ENCODE measurements around the gene CACNA2D3. TPM values are rescaled to one million over a fixed set of nuclear protein-coding genes. Genes with fewer than 3 reads are reported as not detected.

CACNA2D3 gene
- total and polyA plus RNA-seq, 9 donors = 1.4 to 3.1 (median 2.3) TPM

- H3K36me3 ChIP-seq (ENCODE audit: control insufficient read depth, insufficient read depth, low read length) = no peaks in the 10 kb centered on the region
- no peaks in the 10 kb centered on the region for H3K4me1 ChIP-seq (ENCODE audit: control insufficient read depth, insufficient read depth, low read length)
- 67% methylated on average over 1 of the region's 4 CpGs for WGBS (ENCODE audit: insufficient coverage)
- H3K27ac ChIP-seq (ENCODE audit: low read length) = no peak overlapping the region
- H3K27me3 ChIP-seq (ENCODE audit: control insufficient read depth, insufficient read depth, low read length) = no peaks in the 10 kb centered on the region
- no peak overlapping the region for H3K4me3 ChIP-seq (ENCODE audit: low read length)
- no peak for DNase-seq
- no peaks in the 10 kb centered on the region for H3K9me3 ChIP-seq (replicated peaks; ENCODE audit: control insufficient read depth, low read depth, low read length)
These were observed 996.9 kb downstream of the CACNA2D3 start for GRCh38 chr3:55119268-55119667.

GRCh38 chr3:55122312-55122711 lies 1000.0 kb downstream of the CACNA2D3 start:
- WGBS (ENCODE audit: insufficient coverage) = 100% methylated on average over 1 of the region's 2 CpGs
- H3K27ac ChIP-seq (ENCODE audit: low read length) = no peak overlapping the region
- DNase-seq = no peak
- H3K4me1 ChIP-seq (ENCODE audit: control insufficient read depth, insufficient read depth, low read length) = no peaks in the 10 kb centered on the region
- H3K4me3 ChIP-seq (ENCODE audit: low read length) = no peak overlapping the region
- H3K27me3 ChIP-seq (ENCODE audit: control insufficient read depth, insufficient read depth, low read length) = no peaks in the 10 kb centered on the region
- H3K36me3 ChIP-seq (ENCODE audit: control insufficient read depth, insufficient read depth, low read length) = no peaks in the 10 kb centered on the region
- H3K9me3 ChIP-seq (replicated peaks; ENCODE audit: control insufficient read depth, low read depth, low read length) = no peaks in the 10 kb centered on the region

Other genes with a start within 250 kb of the CACNA2D3 start
- gene ACTR8, start 240.4 kb upstream of the CACNA2D3 start, total RNA-seq = 30.2 TPM
- gene ACTR8, start 240.4 kb upstream of the CACNA2D3 start, polyA plus RNA-seq (ENCODE audit: insufficient read depth in 1 of 8, insufficient read length in 8 of 8, low replicate concordance in 1 of 8) = 10 to 100 TPM; 17.7 to 26.4 (median 24.3) TPM
- gene SELENOK, start 230.7 kb upstream of the CACNA2D3 start, total RNA-seq = 35.1 TPM
- 10 to 100 TPM; 38.3 to 53.9 (median 48.3) TPM for gene SELENOK, start 230.7 kb upstream of the CACNA2D3 start, polyA plus RNA-seq (ENCODE audit: insufficient read depth in 1 of 8, insufficient read length in 8 of 8, low replicate concordance in 1 of 8)

Measured in muscle of leg (tissue), 11 donors.